Measurements from ENCODE around the gene PACRG.

- TF ChIP-seq, protein P1, sequence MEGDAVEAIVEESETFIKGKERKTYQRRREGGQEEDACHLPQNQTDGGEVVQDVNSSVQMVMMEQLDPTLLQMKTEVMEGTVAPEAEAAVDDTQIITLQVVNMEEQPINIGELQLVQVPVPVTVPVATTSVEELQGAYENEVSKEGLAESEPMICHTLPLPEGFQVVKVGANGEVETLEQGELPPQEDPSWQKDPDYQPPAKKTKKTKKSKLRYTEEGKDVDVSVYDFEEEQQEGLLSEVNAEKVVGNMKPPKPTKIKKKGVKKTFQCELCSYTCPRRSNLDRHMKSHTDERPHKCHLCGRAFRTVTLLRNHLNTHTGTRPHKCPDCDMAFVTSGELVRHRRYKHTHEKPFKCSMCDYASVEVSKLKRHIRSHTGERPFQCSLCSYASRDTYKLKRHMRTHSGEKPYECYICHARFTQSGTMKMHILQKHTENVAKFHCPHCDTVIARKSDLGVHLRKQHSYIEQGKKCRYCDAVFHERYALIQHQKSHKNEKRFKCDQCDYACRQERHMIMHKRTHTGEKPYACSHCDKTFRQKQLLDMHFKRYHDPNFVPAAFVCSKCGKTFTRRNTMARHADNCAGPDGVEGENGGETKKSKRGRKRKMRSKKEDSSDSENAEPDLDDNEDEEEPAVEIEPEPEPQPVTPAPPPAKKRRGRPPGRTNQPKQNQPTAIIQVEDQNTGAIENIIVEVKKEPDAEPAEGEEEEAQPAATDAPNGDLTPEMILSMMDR (IDR thresholded peaks at IDR 0.05): no peak
- no peak for TF ChIP-seq POLR2A (IDR thresholded peaks at IDR 0.05)
Observed at GRCh38 chr6:163192591-163192990, 464.8 kb downstream of the PACRG start.
